Erythroblast (primary cell): ENCODE results near the gene CD84.

Experiments
- GATA1 ChIP-seq: IDR thresholded peaks from 2 replicates; pipeline ENCODE4 v1.6.1; 2011; ENCODE audit warnings: low read depth, mild to moderate bottlenecking, control low read depth, low read length, moderate library complexity
- POLR2A ChIP-seq: IDR thresholded peaks from 2 replicates; pipeline ENCODE4 v1.6.1; 2011; ENCODE audit warnings: mild to moderate bottlenecking, low read length

DNA sequence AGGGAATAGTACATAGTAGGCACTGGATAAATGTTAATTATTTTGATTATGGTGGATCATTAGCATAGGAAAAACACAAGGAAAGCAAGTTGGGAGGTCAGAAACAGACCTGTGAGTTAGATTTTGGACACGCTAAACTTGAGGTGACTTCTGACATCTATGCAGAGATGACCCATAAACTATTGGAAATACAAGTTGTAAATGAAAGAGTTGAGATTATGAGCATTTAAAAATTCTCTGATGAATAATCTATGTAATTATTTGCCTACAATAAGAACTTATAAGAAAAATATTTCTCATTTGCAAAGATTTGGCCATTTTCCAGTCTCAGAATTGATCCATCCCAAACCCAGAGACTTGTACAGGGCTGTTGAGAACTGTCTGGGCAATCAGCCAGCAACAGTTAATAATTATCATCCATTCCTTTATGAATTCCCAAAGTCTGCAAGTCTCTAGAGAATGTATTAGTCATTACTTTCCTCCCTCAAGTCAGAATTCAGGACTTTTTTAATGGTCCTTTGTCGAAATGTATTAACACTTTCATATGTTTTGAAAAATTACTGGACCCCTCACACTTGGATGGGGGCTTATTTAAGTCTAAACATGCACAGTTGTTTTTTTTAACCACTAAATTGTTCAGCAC, 36.9 kb downstream of the CD84 start:
- TF ChIP-seq POLR2A = no peak
- no peak for TF ChIP-seq GATA1
